OCI-LY1 (cell line): ENCODE results near the gene PIANP.

Source experiments
- H2AFZ ChIP-seq: fragments of 200-600 bp; sonication (generic), shearing (Covaris generic); 2 replicates; pipeline ENCODE4 v1.6.0; 2014; ENCODE audit warnings: antibody characterized with exemption, mild to moderate bottlenecking, low read length
- H3F3A ChIP-seq: fragments of 200-600 bp; sonication (generic), shearing (Covaris generic); 2 replicates; pipeline ENCODE4 v1.6.0; 2014; ENCODE audit warnings: mild to moderate bottlenecking, antibody characterized with exemption, low read length, moderate library complexity; ENCODE audit not compliant: insufficient read depth
- H3K27ac ChIP-seq: fragments of 200-600 bp; sonication (generic); 2 replicates; pipeline ENCODE4 v1.5.1; 2014; ENCODE audit warnings: low read length, mixed run types, mild to moderate bottlenecking, low read depth; ENCODE audit not compliant: poor library complexity, severe bottlenecking
- H3K27me3 ChIP-seq: fragments of 200-600 bp; sonication (generic); 2 replicates; pipeline ENCODE4 v1.6.0; 2014; ENCODE audit warnings: antibody characterized with exemption, mild to moderate bottlenecking, low read length, moderate library complexity; ENCODE audit not compliant: insufficient read depth
- H3K36me3 ChIP-seq: fragments of 200-600 bp; sonication (generic); 2 replicates; pipeline ENCODE4 v1.6.1; 2014; ENCODE audit warnings: mild to moderate bottlenecking, antibody characterized with exemption, low read length, moderate library complexity, mixed read lengths; ENCODE audit not compliant: insufficient read depth
- H3K4me1 ChIP-seq: fragments of 200-600 bp; sonication (generic); 2 replicates; pipeline ENCODE4 v1.5.1; 2014; ENCODE audit warnings: mild to moderate bottlenecking, low read length, moderate library complexity; ENCODE audit not compliant: insufficient read depth, severe bottlenecking
- H3K4me2 ChIP-seq: fragments of 200-600 bp; sonication (generic), shearing (Covaris generic); 2 replicates; pipeline ENCODE4 v1.6.1; 2014; ENCODE audit warnings: low read length
- H3K4me3 ChIP-seq: fragments of 200-600 bp; sonication (generic); 2 replicates; pipeline ENCODE4 v1.5.1; 2014; ENCODE audit warnings: low read length, low read depth, mild to moderate bottlenecking, mixed read lengths; ENCODE audit not compliant: poor library complexity, severe bottlenecking
- H3K79me2 ChIP-seq: fragments of 200-600 bp; shearing (Covaris generic); 2 replicates; pipeline ENCODE4 v1.6.1; 2016; ENCODE audit warnings: mixed run types, low read length, mixed read lengths; ENCODE audit not compliant: insufficient read depth
- H3K9ac ChIP-seq: fragments of 200-600 bp; sonication (generic), shearing (Covaris generic); 2 replicates; pipeline ENCODE4 v1.6.1; 2014; ENCODE audit warnings: mild to moderate bottlenecking, low read length, mixed read lengths
- H3K9me2 ChIP-seq: fragments of 200-600 bp; sonication (generic), shearing (Covaris generic); 2 replicates; pipeline ENCODE4 v1.6.1; 2014; ENCODE audit warnings: low read depth, mild to moderate bottlenecking, low read length, mixed read lengths
- H3K9me3 ChIP-seq: fragments of 200-600 bp; shearing (Covaris generic); 2 replicates; pipeline ENCODE4 v1.6.1; 2014; ENCODE audit warnings: low read length, mixed read lengths
- H4K20me1 ChIP-seq: fragments of 200-600 bp; sonication (generic), shearing (Covaris generic); 2 replicates; pipeline ENCODE4 v1.6.0; 2016; ENCODE audit warnings: mild to moderate bottlenecking, low read length; ENCODE audit not compliant: insufficient read depth
- CTCF ChIP-seq: fragments of 200-600 bp; sonication (generic), shearing (Covaris generic); IDR thresholded peaks from 2 replicates; pipeline ENCODE4 v1.5.1; 2017; ENCODE audit warnings: mild to moderate bottlenecking, antibody characterized with exemption, low read length, moderate library complexity, mixed read lengths
- EZH2 ChIP-seq: fragments of 200-600 bp; sonication (generic), shearing (Covaris generic); IDR thresholded peaks from 2 replicates; pipeline ENCODE4 v1.8.0; 2017; ENCODE audit warnings: borderline replicate concordance, mixed run types, mild to moderate bottlenecking, antibody characterized with exemption, low read length, moderate library complexity, mixed read lengths

PIANP gene

GRCh38 chr12:6653342-6653741 is 47.3 kb downstream of the PIANP start:
- H3F3A ChIP-seq = no peaks in the 10 kb centered on the region
- no peaks in the 10 kb centered on the region for H3K9me3 ChIP-seq
- no peak overlapping the region for H3K9ac ChIP-seq
- no peak overlapping the region for H3K4me3 ChIP-seq
- no peaks in the 10 kb centered on the region for H3K9me2 ChIP-seq
- H3K36me3 ChIP-seq = peaks cover 51% of the 10 kb centered on the region
- H3K4me2 ChIP-seq = no peak overlapping the region
- TF ChIP-seq CTCF = no peak
- no peak for TF ChIP-seq EZH2
- H3K4me1 ChIP-seq = no peaks in the 10 kb centered on the region
- no peaks in the 10 kb centered on the region for H3K79me2 ChIP-seq
- no peaks in the 10 kb centered on the region for H3K27me3 ChIP-seq
- H4K20me1 ChIP-seq = no peaks in the 10 kb centered on the region
- no peak overlapping the region for H3K27ac ChIP-seq
- no peak overlapping the region for H2AFZ ChIP-seq

- Histone ChIP-seq H3K27ac (no peak overlapping the region), H3K4me2 (no peak overlapping the region), H3K9me2 (no peaks in the 10 kb centered on the region), H3K4me3 (no peak overlapping the region), H3F3A (no peaks in the 10 kb centered on the region), H3K36me3 (peaks cover 54% of the 10 kb centered on the region), H2AFZ (no peak overlapping the region), H3K9me3 (no peaks in the 10 kb centered on the region), H3K79me2 (no peaks in the 10 kb centered on the region), H4K20me1 (no peaks in the 10 kb centered on the region), H3K27me3 (no peaks in the 10 kb centered on the region), H3K9ac (no peak overlapping the region), H3K4me1 (no peaks in the 10 kb centered on the region)
- TF ChIP-seq CTCF (no peak), EZH2 (no peak)
These were observed 48.2 kb downstream of the PIANP start for GRCh38 chr12:6652391-6652790.

GRCh38 chr12:6650832-6651231 is 49.8 kb downstream of the PIANP start:
- no peak overlapping the region for H3K4me2 ChIP-seq
- no peak for TF ChIP-seq CTCF
- TF ChIP-seq EZH2 = no peak
- no peaks in the 10 kb centered on the region for H3F3A ChIP-seq
- no peaks in the 10 kb centered on the region for H3K27me3 ChIP-seq
- no peak overlapping the region for H3K9ac ChIP-seq
- peaks cover 49% of the 10 kb centered on the region for H3K36me3 ChIP-seq
- peaks cover 9% of the 10 kb centered on the region for H3K4me1 ChIP-seq
- H3K4me3 ChIP-seq = no peak overlapping the region
- no peak overlapping the region for H3K27ac ChIP-seq
- peaks cover 4% of the 10 kb centered on the region; the same call in 1 of the 2 replicates for H3K9me3 ChIP-seq
- no peak overlapping the region for H2AFZ ChIP-seq
- no peaks in the 10 kb centered on the region for H4K20me1 ChIP-seq
- no peaks in the 10 kb centered on the region for H3K9me2 ChIP-seq
- no peaks in the 10 kb centered on the region for H3K79me2 ChIP-seq
